ENCODE measurements around the gene ADAMTS2. TPM values are rescaled to one million over a fixed set of nuclear protein-coding genes. Genes with fewer than 3 reads are reported as not detected.

Gene ADAMTS2
- total and polyA plus RNA-seq, 2 of the 8 experiments (the other 6 are each of a cell fraction or from before 2014, with no cell fraction given) = 6.6 to 7.3 TPM

- no peak for TF ChIP-seq RAD21 (IDR thresholded peaks at IDR 0.05 in 1 of 2, conservative IDR thresholded peaks at IDR 0.05 in 1 of 2; ENCODE audit: low read depth in 2 of 2, low read length in 2 of 2)
These were observed 169.1 kb downstream of the ADAMTS2 start (continued) for GRCh38 chr5:179176166-179176565.
